MCF 10A (cell line): ENCODE results near the gene PXK. TPM values are rescaled to one million over a fixed set of nuclear protein-coding genes. Genes with fewer than 3 reads are reported as not detected.

Experiments used
- BruUV-seq: library from RNA; stranded (reverse); fragments of 400-500 nt; replicated peaks from 2 replicates; lab custom pipeline; 2021; lab: Mats Ljungman, UMichigan
- CTCF ChIA-PET: fragments of 300-600 bp; sonication (Branson Sonifier 250); formaldehyde crosslinking; extraction: SDS; loops from one replicate; lab custom pipeline; 2021; ENCODE audit warnings: antibody characterized with exemption, inconsistent platforms; lab: Yijun Ruan, JAX
- POLR2A ChIA-PET: fragments of 300-600, 350-650 bp; sonication (Branson Sonifier 250); formaldehyde crosslinking; extraction: SDS; loops from one replicate; lab custom pipeline; 2020; ENCODE audit warnings: antibody characterized with exemption, inconsistent platforms; lab: Yijun Ruan, JAX
- DNase-seq: peaks from one replicate; pipeline ENCODE4 v3.0.0-alpha.2; 2018; ENCODE audit not compliant: unreplicated experiment
- H3K27ac Mint-ChIP-seq: one replicate; pipeline ENCODE4 v1.8.0; 2022; ENCODE audit warnings: mild to moderate bottlenecking, low read depth, mixed read lengths; ENCODE audit not compliant: unreplicated experiment
- H3K27me3 Mint-ChIP-seq: one replicate; pipeline ENCODE4 v1.8.0; 2022; ENCODE audit warnings: mixed read lengths; ENCODE audit not compliant: insufficient read depth, unreplicated experiment
- H3K36me3 Mint-ChIP-seq: one replicate; pipeline ENCODE4 v1.8.0; 2022; ENCODE audit warnings: mild to moderate bottlenecking, moderate library complexity, mixed read lengths; ENCODE audit not compliant: insufficient read depth, unreplicated experiment
- H3K4me1 Mint-ChIP-seq: one replicate; pipeline ENCODE4 v1.8.0; 2022; ENCODE audit warnings: mixed read lengths; ENCODE audit not compliant: insufficient read depth, unreplicated experiment
- H3K4me3 Mint-ChIP-seq: one replicate; pipeline ENCODE4 v1.8.0; 2022; ENCODE audit warnings: mild to moderate bottlenecking, moderate library complexity, mixed read lengths; ENCODE audit not compliant: unreplicated experiment
- H3K9me3 Mint-ChIP-seq: one replicate; pipeline ENCODE4 v1.8.0; 2022; ENCODE audit warnings: mixed read lengths; ENCODE audit not compliant: unreplicated experiment
- CTCF ChIP-seq: fragments of 200-600 bp; IDR thresholded peaks from one replicate; pipeline ENCODE4 v1.8.0; 2022; ENCODE audit warnings: antibody characterized with exemption, mild to moderate bottlenecking; ENCODE audit not compliant: unreplicated experiment
- intact Hi-C: fragments of 100-400 bp; cut with micrococcal nuclease; formaldehyde crosslinking; loops from 2 replicates; pipeline ENCODE4 v1.14.1; 2022
- total RNA-seq: library from RNA; stranded (reverse); gene quantifications from 2 replicates; pipeline ENCODE4 v1.2.3, GENCODE V29; 2022

Gene PXK
- total RNA-seq, 1 experiment from 2014 or later, result 62.2 TPM

- POLR2A ChIA-PET, result interaction anchor here (0.5 to 6.6 kb wide), 22 partner anchors 10 to 239 kb away, joined by 3 to 54 read pairs (median 5); partner anchors contain the start of genes HTD2, KCTD6, PDHB and RPP14
- Mint-ChIP-seq H3K27me3 (no peaks in the 10 kb centered on the region), H3K4me3 (peak overlapping the region; percentile 78), H3K27ac (peak overlapping the region; percentile 93), H3K9me3 (no peaks in the 10 kb centered on the region), H3K4me1 (peaks cover 22% of the 10 kb centered on the region), H3K36me3 (peaks cover 23% of the 10 kb centered on the region)
- BruUV-seq, result no TSS peak
- CTCF ChIA-PET, result interaction anchor here (0.7 to 5.1 kb wide), 11 partner anchors 13 to 160 kb away, joined by 4 to 34 read pairs (median 8); partner anchors contain the start of genes HTD2 and RPP14
- no peak for TF ChIP-seq CTCF
- intact Hi-C loops, result loop anchor here (1.0 kb wide), 1 partner anchor 159 kb away; the partner anchor contains the start of gene KCTD6
- peak; percentile 32 for DNase-seq
These were observed 717 bp downstream of the PXK start for GRCh38 chr3:58333206-58334012.

GRCh38 chr3:58334013-58334321 is 1.3 kb downstream of the PXK start:
- Mint-ChIP-seq H3K27me3 (no peaks in the 10 kb centered on the region), H3K4me1 (peaks cover 22% of the 10 kb centered on the region), H3K9me3 (no peaks in the 10 kb centered on the region), H3K27ac (peak overlapping the region; percentile 93), H3K36me3 (peaks cover 25% of the 10 kb centered on the region), H3K4me3 (peak overlapping the region; percentile 78)
- CTCF ChIA-PET, result interaction anchor here (0.7 to 5.1 kb wide), 11 partner anchors 13 to 159 kb away, joined by 4 to 34 read pairs (median 8); partner anchors contain the start of genes HTD2 and RPP14
- POLR2A ChIA-PET, result interaction anchor here (0.7 to 6.6 kb wide), 21 partner anchors 11 to 204 kb away, joined by 3 to 54 read pairs (median 5); partner anchors contain the start of genes HTD2, KCTD6, PDHB and RPP14
- DNase-seq, result no peak
- no peak for TF ChIP-seq CTCF
- BruUV-seq, result no TSS peak
- intact Hi-C loops, result no loop called here

- H3K27ac Mint-ChIP-seq, result peak overlapping the region; percentile 93
These were observed 1.8 kb downstream of the PXK start for GRCh38 chr3:58334506-58334884.

More at GRCh38 chr3:58334506-58334884, 1.8 kb downstream of the PXK start:
- intact Hi-C loops, result no loop called here
- no peak for DNase-seq
- peaks cover 27% of the 10 kb centered on the region for H3K36me3 Mint-ChIP-seq
- no peaks in the 10 kb centered on the region for H3K27me3 Mint-ChIP-seq
- peaks cover 22% of the 10 kb centered on the region for H3K4me1 Mint-ChIP-seq
- ChIA-PET CTCF (interaction anchor here (0.6 to 5.1 kb wide), 13 partner anchors 14 to 201 kb away, joined by 3 to 34 read pairs (median 8); partner anchors contain the start of genes HTD2 and RPP14), POLR2A (interaction anchor here (0.6 to 6.6 kb wide), 30 partner anchors 10 to 192 kb away, joined by 3 to 54 read pairs (median 5); partner anchors contain the start of genes ABHD6, HTD2, KCTD6 and RPP14)
- no peak for TF ChIP-seq CTCF
- H3K9me3 Mint-ChIP-seq, result no peaks in the 10 kb centered on the region
- H3K4me3 Mint-ChIP-seq, result peak overlapping the region; percentile 78
- BruUV-seq, result TSS peak; percentile 61
